DND-41 (cell line): ENCODE measurements around the gene INTS3.

Experiments used
- ATAC-seq: fragments of 200-7000 bp; cut with Tn5 transposase; 3 replicates; pipeline ENCODE4 v1.9.1; 2021; ENCODE audit warnings: low read depth; ENCODE audit not compliant: insufficient read depth
- DNase-seq: peaks from one replicate; pipeline ENCODE4 v3.0.0-alpha.2; 2020
- H2AFZ ChIP-seq: 2 replicates; pipeline ENCODE4 v1.6.0; 2012; ENCODE audit warnings: low read depth, low read length
- H3K27ac ChIP-seq: 2 replicates; pipeline ENCODE4 v1.5.1; 2012; ENCODE audit warnings: low read length, inconsistent platforms
- H3K27me3 ChIP-seq: fragments of 200-600 bp; sonication (generic); 2 replicates; pipeline ENCODE4 v1.6.0; 2012; ENCODE audit warnings: low read length, mild to moderate bottlenecking, inconsistent platforms; ENCODE audit not compliant: insufficient read depth, poor library complexity
- H3K36me3 ChIP-seq: 2 replicates; pipeline ENCODE4 v1.5.1; 2012; ENCODE audit warnings: low read length, inconsistent platforms; ENCODE audit not compliant: insufficient read depth
- H3K4me1 ChIP-seq: 2 replicates; pipeline ENCODE4 v1.5.1; 2012; ENCODE audit warnings: mild to moderate bottlenecking, low read length; ENCODE audit not compliant: insufficient read depth
- H3K4me2 ChIP-seq: 2 replicates; pipeline ENCODE4 v1.6.0; 2012; ENCODE audit warnings: mild to moderate bottlenecking, moderate library complexity, low read length, inconsistent platforms; ENCODE audit not compliant: insufficient read depth
- H3K4me3 ChIP-seq, 2 experiments: fragments of 200-600 bp in 1 of 2; shearing (Covaris generic) in 1 of 2; 2 replicates each; pipeline ENCODE4 v1.5.1; 2012 to 2016; ENCODE audit warnings: inconsistent platforms in 2 of 2, low read length in 2 of 2, mild to moderate bottlenecking in 2 of 2, low read depth in 1 of 2, moderate library complexity in 1 of 2
- H3K79me2 ChIP-seq: 2 replicates; pipeline ENCODE4 v1.6.0; 2012; ENCODE audit warnings: low read length, inconsistent platforms; ENCODE audit not compliant: insufficient read depth
- H3K9ac ChIP-seq: 2 replicates; pipeline ENCODE4 v1.6.0; 2012; ENCODE audit warnings: low read depth, mild to moderate bottlenecking, inconsistent platforms, low read length, moderate library complexity
- H3K9me3 ChIP-seq: 2 replicates; pipeline ENCODE4 v1.5.1; 2012; ENCODE audit warnings: low read length, moderate library complexity, mild to moderate bottlenecking, inconsistent platforms; ENCODE audit not compliant: insufficient read depth, severe bottlenecking
- H4K20me1 ChIP-seq: 2 replicates; pipeline ENCODE4 v1.6.0; 2012; ENCODE audit warnings: low read length; ENCODE audit not compliant: insufficient read depth
- EZH2 ChIP-seq: IDR thresholded peaks from 3 replicates; pipeline ENCODE4 v1.6.1; 2012; ENCODE audit warnings: borderline replicate concordance, low read depth, mild to moderate bottlenecking, moderate library complexity, low read length, inconsistent platforms; ENCODE audit not compliant: severe bottlenecking
- TF ChIP-seq, protein P1 (sequence below): IDR thresholded peaks from 2 replicates; pipeline ENCODE4 v1.5.1; 2012; ENCODE audit warnings: borderline replicate concordance, low read length, moderate library complexity, mild to moderate bottlenecking; ENCODE audit not compliant: poor library complexity, severe bottlenecking; ENCODE audit errors: extremely low read depth

Gene INTS3

DNA sequence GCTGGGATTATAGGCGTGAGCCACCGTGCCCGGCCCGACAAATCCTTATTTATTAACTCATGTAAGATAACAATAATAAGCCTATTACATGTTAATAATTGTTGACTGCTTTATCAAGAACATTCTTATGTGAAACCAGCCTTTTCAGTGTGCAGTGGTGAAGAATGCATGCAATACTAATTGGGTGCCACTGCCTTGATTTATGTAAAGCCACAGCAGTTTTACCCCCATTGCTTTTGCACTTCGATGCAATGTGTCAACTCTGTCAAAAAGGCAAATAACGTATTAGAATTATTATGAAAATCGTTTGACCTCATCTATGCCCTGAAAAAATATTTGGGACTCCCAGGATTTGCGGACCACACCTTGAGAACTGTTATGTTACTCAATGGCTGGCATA, 31.1 kb upstream of the INTS3 start:
- Histone ChIP-seq H3K4me1 (no peaks in the 10 kb centered on the region), H2AFZ (no peak overlapping the region), H3K4me3 (no peak overlapping the region), H4K20me1 (no peaks in the 10 kb centered on the region), H3K27ac (no peak overlapping the region), H3K9ac (no peak overlapping the region), H3K79me2 (no peaks in the 10 kb centered on the region), H3K9me3 (no peaks in the 10 kb centered on the region), H3K36me3 (no peaks in the 10 kb centered on the region), H3K4me2 (no peak overlapping the region), H3K27me3 (no peaks in the 10 kb centered on the region)
- ATAC-seq (no peak), DNase-seq (no peak)
- TF ChIP-seq, protein P1, sequence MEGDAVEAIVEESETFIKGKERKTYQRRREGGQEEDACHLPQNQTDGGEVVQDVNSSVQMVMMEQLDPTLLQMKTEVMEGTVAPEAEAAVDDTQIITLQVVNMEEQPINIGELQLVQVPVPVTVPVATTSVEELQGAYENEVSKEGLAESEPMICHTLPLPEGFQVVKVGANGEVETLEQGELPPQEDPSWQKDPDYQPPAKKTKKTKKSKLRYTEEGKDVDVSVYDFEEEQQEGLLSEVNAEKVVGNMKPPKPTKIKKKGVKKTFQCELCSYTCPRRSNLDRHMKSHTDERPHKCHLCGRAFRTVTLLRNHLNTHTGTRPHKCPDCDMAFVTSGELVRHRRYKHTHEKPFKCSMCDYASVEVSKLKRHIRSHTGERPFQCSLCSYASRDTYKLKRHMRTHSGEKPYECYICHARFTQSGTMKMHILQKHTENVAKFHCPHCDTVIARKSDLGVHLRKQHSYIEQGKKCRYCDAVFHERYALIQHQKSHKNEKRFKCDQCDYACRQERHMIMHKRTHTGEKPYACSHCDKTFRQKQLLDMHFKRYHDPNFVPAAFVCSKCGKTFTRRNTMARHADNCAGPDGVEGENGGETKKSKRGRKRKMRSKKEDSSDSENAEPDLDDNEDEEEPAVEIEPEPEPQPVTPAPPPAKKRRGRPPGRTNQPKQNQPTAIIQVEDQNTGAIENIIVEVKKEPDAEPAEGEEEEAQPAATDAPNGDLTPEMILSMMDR: no peak

- no peak for ATAC-seq
- Histone ChIP-seq H3K27me3 (no peaks in the 10 kb centered on the region), H3K27ac (no peak overlapping the region), H2AFZ (no peak overlapping the region), H3K9me3 (no peaks in the 10 kb centered on the region), H3K4me3 (no peak overlapping the region), H3K36me3 (no peaks in the 10 kb centered on the region), H3K4me2 (no peak overlapping the region), H4K20me1 (no peaks in the 10 kb centered on the region), H3K4me1 (no peaks in the 10 kb centered on the region), H3K9ac (no peak overlapping the region), H3K79me2 (no peaks in the 10 kb centered on the region)
- DNase-seq: no peak
- TF ChIP-seq, protein P1: no peak
- TF ChIP-seq EZH2: no peak
Measured at GRCh38 chr1:153697191-153698019, 30.4 kb upstream of the INTS3 start.

DNA sequence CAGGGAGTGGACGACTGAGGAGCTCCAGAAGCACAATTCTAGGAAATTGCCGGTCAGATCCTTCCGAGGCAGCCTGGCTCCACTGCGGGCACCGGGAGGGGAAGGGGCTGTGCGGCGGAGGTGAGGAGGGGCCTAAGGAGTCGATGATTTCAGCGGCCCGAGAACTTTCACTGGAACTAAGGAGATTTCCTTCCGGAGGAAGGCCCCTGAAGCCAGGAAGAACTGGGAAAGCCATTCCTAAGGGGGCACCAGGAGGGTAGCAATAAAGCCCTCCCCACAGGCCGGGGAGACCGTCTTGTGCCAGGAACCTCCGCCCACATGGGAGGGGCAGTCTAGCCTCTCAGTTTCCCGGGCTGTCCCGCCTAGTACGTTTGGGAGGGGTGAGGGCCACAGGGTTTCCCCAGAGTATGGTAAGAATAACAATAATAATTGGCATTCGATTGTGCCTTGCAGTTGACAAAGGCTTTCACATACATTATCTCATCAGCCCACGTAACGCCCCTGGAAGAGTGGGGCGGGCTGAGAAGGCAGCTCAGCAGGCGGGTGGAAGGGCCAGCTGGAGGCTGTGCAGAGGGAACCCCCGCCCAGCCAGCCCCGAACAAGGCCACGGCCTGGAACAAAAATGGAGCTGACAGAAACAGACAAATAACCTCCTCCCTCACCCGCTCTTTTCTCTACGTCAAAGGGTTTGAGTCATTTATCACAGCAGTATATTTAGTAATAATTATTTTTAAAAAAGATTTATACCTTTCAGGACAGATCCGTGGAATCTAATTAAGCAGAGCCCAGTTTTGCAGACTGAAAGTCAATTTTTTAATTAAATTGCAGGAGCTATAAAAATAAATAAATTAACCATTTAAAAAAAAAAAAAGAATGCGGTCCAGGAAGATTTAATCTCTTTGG, 29.6 kb upstream of the INTS3 start:
- Histone ChIP-seq H4K20me1 (no peaks in the 10 kb centered on the region), H3K79me2 (no peaks in the 10 kb centered on the region), H3K9me3 (no peaks in the 10 kb centered on the region), H3K27me3 (no peaks in the 10 kb centered on the region), H2AFZ (no peak overlapping the region), H3K27ac (no peak overlapping the region), H3K4me2 (no peak overlapping the region), H3K4me1 (no peaks in the 10 kb centered on the region), H3K36me3 (no peaks in the 10 kb centered on the region), H3K9ac (no peak overlapping the region), H3K4me3 (no peak overlapping the region)
- ATAC-seq: no peak
- TF ChIP-seq, protein P1: no peak
- no peak for TF ChIP-seq EZH2
- no peak for DNase-seq
